Adipocyte (in vitro differentiated cells): Measurements from ENCODE around the gene DNAJC7.
"Not testable (repeated sequence)": the region's sequence is repeated elsewhere in the genome, so short reads cannot be mapped to it uniquely, and the experiment has no call there.

ENCODE experiments used
- DNase-seq: peaks from one replicate; pipeline ENCODE4 v3.0.0-alpha.2; 2015; ENCODE audit warnings: low read depth
- H3K27me3 ChIP-seq: replicated peaks from 2 replicates; pipeline ENCODE4 v1.7.0; 2013; ENCODE audit warnings: mild to moderate bottlenecking, low read length, moderate library complexity; ENCODE audit not compliant: control insufficient read depth, insufficient read depth
- H3K36me3 ChIP-seq: 2 replicates; pipeline ENCODE4 v1.7.0; 2013; ENCODE audit warnings: low read length, mild to moderate bottlenecking, moderate library complexity; ENCODE audit not compliant: control insufficient read depth, insufficient read depth, severe bottlenecking
- H3K4me1 ChIP-seq: 2 replicates; pipeline ENCODE4 v1.7.0; 2013; ENCODE audit warnings: mild to moderate bottlenecking, low read length, moderate library complexity; ENCODE audit not compliant: control insufficient read depth, insufficient read depth
- H3K4me3 ChIP-seq: 2 replicates; pipeline ENCODE4 v1.7.0; 2013; ENCODE audit warnings: mild to moderate bottlenecking, low read length, moderate library complexity
- H3K9ac ChIP-seq: 2 replicates; pipeline ENCODE4 v1.7.0; 2013; ENCODE audit warnings: mild to moderate bottlenecking, low read length, moderate library complexity
- H3K9me3 ChIP-seq: 2 replicates; pipeline ENCODE4 v1.7.0; 2013; ENCODE audit warnings: mild to moderate bottlenecking, low read length, moderate library complexity; ENCODE audit not compliant: control insufficient read depth

DNAJC7 gene

DNA sequence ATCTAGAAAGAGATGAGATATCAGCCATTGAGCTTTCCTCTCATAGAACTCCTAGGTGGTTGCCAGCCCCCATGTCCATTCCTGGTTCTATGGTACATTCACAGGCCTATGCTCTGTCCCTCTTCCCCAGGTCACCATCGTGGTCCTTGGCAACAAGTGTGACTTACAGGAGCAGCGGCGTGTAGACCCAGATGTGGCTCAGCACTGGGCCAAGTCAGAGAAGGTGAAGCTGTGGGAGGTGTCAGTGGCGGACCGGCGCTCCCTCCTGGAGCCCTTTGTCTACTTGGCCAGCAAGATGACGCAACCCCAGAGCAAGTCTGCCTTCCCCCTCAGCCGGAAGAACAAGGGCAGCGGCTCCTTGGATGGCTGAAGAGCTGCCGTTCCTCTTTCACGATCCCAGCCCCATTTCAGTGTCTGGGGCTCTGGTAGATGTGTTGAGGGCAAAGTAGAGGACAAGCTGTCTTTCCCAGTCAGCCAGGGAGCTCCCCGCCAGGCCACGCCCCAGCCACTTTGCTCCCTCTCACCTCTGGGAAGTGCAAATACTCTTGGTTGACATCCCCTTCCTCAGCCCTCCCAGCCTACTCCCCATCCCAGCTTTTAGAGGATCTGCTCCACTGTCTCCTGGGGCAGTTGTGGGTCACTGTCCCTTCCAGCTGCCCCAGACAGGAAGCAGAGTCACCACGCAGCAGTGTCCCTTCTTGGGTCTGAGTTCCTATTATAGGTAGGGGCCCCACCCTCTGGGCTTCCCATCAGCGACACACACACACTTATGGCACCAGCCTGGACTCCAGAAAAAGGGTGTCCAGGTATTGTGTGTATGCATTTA lies 6.5 kb upstream of the DNAJC7 start:
- Histone ChIP-seq H3K4me3 (no peak overlapping the region), H3K36me3 (peaks cover 23% of the 10 kb centered on the region)
- DNase-seq, result no peak

DNA sequence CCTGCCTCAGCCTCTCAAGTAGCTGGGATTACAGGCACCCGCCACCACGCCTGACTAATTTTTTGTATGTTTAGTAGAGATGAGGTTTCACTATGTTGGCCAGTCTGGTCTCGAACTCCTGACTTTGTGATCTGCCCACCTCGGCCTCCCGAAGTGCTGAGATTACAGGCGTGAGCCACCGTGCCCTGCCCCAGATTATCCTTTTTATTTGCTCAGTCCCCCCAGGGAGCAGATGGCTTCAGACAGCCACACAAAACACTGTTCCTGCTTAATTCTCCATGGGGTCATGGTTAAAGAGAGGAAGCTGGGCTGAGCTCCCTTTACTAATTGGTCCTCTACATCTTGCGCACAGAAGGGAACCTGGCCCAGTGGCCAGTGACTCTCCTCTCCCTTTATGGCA lies 3.6 kb upstream of the DNAJC7 start:
- H3K36me3 ChIP-seq, result peaks cover 23% of the 10 kb centered on the region
- DNase-seq, H3K27me3 ChIP-seq, H3K9me3 ChIP-seq: not testable (repeated sequence)
- H3K4me1 ChIP-seq, result peaks cover 34% of the 10 kb centered on the region
- H3K9ac ChIP-seq, result peak overlapping the region; percentile 98
- peak overlapping the region; percentile 98 for H3K4me3 ChIP-seq

More for the DNA sequence above, 6.5 kb upstream of the DNAJC7 start:
- Histone ChIP-seq H3K4me1 (peaks cover 44% of the 10 kb centered on the region), H3K9ac (peak overlapping the region; percentile 32), H3K27me3 (peaks cover 7% of the 10 kb centered on the region), H3K9me3 (no peaks in the 10 kb centered on the region)

DNA sequence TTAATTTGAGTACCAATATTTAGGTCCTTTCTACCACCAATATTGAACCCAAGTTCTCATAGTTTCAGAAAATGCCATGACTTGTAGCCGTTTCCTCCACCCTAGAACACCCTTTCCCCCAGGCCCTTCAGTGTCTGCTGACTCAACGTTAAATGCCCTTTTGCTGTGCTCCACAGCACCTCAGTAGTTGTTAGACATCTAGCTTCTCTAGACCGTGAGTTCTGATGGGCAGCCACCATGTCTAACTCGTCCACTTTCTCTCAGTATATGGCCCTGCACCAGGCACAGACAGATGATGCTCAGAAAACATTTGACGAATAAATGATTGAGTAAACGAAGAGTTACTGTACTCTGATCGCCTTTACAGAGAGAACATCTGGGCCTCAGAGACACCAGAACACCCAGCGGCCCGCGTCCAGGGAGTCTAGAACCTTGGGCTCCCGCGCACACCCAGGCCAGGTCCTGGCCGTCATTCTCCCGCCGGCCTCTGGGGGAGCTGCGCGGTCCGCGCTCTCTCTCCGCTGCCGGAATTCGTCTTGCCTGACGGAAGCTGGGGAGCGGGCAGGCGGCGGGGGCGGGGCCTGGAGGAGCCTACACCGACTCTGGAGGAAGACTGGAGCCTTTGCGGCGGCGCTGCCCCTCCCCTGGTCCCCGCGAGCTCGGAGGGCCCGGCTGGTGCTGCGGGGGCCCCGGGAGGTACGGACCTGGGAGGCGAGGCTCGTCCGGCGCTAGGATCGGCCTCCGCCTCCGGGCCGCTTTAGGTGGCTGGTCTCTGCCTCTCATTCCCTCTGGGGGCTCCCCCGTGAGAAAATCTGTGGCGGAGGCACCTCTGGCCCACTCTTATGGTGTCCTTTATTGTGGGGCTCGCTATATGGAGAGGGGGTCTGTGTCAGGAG lies 2.5 kb upstream of the DNAJC7 start, which contains the start of gene NKIRAS2:
Gene NKIRAS2, plus strand, starts transcription at position 582 of the 896 bp plus-strand sequence. CDS start 1,488 bp downstream, outside the sequence.
- Histone ChIP-seq H3K27me3 (no peaks in the 10 kb centered on the region), H3K4me3 (peak within 1 kb of the TSS; percentile 98), H3K9ac (peak within 1 kb of the TSS; percentile 98), H3K36me3 (peaks cover 23% of the 10 kb centered on the region), H3K9me3 (no peaks in the 10 kb centered on the region), H3K4me1 (peaks cover 33% of the 10 kb centered on the region)
- peak; percentile 98 for DNase-seq

DNA sequence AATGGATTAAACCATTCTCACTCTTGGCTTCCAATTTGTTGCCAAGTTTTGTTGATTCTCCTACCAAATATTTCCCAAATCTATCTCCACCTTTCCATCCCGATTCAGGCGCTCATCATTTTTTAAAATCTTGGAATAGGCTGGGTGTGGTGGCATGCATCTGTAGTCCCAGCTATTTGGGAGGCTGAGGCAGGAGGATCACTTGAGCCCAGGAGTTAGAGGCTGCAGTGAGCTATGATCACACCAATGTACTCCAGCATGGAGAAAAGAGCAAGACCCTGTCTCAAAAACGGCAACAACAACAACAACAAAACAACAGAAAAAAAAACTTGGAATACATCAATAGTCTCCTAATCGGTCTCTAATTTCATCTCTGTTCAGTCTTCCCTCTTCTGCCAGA lies 1.7 kb upstream of the DNAJC7 start:
- peaks cover 26% of the 10 kb centered on the region for H3K4me1 ChIP-seq
- no peak overlapping the region for H3K4me3 ChIP-seq
- no peak overlapping the region for H3K9ac ChIP-seq
- no peaks in the 10 kb centered on the region for H3K9me3 ChIP-seq
- peaks cover 21% of the 10 kb centered on the region for H3K36me3 ChIP-seq
- DNase-seq, result no peak
- H3K27me3 ChIP-seq, result no peaks in the 10 kb centered on the region

DNA sequence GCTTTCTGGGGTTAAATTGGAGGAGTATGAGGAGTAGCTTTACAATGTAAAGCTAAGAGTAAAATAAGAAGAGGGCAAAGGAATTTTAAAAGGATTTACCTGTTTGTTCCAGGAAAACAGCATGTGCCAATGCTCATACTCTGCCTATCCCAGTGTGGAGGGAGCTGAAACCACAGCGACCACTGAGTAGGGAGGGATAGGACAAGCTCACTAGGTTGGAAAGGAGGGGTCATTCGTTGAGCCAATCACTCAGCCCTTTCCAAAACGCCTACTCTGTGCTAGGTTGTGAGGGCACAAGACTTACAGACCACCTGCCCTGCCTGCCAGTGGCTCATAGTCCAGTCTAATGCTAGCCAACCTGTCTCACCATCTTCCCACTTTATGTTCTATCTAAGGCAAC lies 1.1 kb upstream of the DNAJC7 start:
- Histone ChIP-seq H3K4me1 (peaks cover 24% of the 10 kb centered on the region), H3K9ac (peak overlapping the region; percentile 100), H3K4me3 (peak overlapping the region; percentile 99), H3K9me3 (no peaks in the 10 kb centered on the region), H3K27me3 (no peaks in the 10 kb centered on the region), H3K36me3 (peaks cover 15% of the 10 kb centered on the region)
- DNase-seq, result no peak

DNA sequence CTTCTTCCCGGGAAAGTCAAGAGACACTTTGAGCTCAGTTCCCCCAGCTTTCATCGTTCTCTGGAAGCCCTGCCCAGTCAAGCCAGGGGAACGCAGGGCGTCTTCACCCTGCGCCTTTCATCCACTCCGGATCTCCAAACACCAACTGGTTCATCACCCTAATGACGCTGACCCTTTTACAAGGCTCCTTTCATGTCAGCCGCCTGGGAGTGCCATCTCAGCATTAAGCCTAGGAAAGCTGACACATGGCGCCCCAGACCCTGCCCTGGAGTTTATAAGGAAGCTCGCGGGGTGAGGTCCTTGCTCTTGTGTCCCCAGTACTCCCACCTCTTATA lies 594 bp upstream of the DNAJC7 start:
- Histone ChIP-seq H3K9me3 (no peaks in the 10 kb centered on the region), H3K4me3 (peak overlapping the region; percentile 99), H3K4me1 (peaks cover 30% of the 10 kb centered on the region), H3K9ac (peak overlapping the region; percentile 100), H3K36me3 (peaks cover 11% of the 10 kb centered on the region), H3K27me3 (no peaks in the 10 kb centered on the region)
- DNase-seq, result no peak

DNA sequence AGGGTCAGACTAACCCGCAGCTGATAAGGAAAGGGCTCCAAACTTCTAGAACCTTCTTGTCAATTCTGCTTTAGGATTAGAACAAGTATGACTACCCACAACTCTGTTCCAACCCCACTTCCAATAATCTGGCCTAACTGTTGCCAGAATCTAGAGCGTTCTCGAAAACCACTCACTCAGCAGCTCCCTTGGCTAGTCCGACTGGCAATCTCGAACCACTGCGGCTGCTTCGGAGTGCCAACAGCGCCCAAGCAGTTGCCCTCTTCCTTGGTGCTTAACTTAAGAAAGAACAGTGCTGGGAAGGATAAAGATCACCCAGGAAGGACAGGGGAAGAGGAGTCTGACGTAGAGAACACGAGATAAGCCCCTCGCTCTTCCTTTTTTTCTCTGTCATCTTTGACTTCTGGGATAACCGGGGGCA lies 818 bp downstream of the DNAJC7 start:
- Histone ChIP-seq H3K9ac (peak overlapping the region; percentile 100), H3K4me3 (peak overlapping the region; percentile 99), H3K27me3 (no peaks in the 10 kb centered on the region), H3K36me3 (no peaks in the 10 kb centered on the region), H3K9me3 (no peaks in the 10 kb centered on the region), H3K4me1 (peaks cover 41% of the 10 kb centered on the region)
- DNase-seq, result peak; percentile 50

DNA sequence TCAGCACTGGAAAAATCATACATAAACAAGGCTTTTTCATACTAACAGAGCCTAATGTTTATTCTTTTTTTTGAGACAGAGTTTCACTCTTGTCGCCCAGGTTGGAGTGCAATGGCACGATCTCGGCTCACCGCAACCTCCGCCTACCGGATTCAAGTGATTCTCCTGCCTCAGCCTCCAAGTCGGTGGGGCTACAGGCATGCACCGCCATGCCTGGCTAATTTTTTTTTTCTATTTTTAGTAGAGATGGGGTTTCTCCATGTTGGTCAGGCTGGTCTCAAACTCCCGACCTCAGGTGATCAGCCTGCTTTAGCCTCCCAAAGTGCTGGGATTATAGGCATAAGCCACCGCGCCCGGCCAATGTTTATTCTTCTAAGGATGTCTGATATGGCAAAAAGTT lies 3.5 kb downstream of the DNAJC7 start:
- H3K4me3 ChIP-seq, DNase-seq, H3K36me3 ChIP-seq, H3K27me3 ChIP-seq, H3K9me3 ChIP-seq: not testable (repeated sequence)
- Histone ChIP-seq H3K4me1 (peaks cover 58% of the 10 kb centered on the region), H3K9ac (peak overlapping the region; percentile 41)

DNA sequence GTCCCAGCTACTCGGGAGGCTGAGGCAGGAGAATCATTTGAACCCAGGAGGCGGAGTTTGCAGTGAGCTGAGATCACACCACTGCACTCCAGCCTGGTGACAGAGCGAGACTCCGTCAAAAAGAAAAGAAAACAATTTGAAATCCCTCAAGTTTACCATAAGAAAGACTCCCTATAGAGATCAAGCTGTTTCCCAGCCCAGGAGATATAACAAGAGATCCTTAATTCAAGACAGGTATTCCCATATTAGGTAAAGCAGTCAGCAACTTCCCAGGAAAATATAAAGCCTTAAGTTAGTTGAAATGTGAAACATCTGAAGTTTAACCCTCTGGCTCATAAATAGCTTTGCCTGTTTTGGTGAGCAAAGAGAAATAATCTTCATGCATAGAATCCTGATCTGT lies 4.9 kb downstream of the DNAJC7 start:
- H3K36me3 ChIP-seq, H3K9me3 ChIP-seq, H3K4me3 ChIP-seq, DNase-seq, H3K27me3 ChIP-seq, H3K9ac ChIP-seq: not testable (repeated sequence)
- peaks cover 60% of the 10 kb centered on the region for H3K4me1 ChIP-seq

DNA sequence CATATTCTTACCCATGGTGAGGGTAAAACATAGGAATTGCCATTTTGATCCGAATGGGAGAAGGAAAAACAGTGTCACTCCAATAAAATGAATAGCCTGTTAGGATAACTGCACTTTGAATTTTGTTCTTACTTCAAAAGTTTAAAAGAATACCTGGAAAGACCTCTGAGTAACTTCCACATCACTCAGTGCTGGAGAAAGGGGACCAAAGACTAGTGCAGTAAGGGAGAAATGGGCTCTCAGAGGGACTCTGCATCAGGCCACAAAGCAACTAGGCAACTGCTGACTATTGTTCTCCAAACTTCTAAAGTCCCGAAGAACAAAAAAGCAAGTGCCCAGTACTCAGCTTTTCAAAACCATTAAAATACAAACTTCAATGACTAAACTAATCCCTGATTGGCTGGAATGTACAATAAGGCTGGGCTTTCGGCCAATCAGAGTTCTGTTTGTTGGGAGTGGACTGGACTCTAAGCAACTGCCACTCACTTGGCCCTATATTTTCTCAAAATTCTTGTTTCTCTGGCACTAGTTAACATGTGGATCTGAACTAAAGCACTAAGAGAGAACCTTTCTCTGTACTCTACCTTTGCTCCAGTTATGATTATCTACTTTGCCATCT lies 6.2 kb downstream of the DNAJC7 start:
- H3K4me3 ChIP-seq, result no peak overlapping the region
- DNase-seq, result peak; percentile 36
- no peak overlapping the region for H3K9ac ChIP-seq
- H3K27me3 ChIP-seq, result no peaks in the 10 kb centered on the region
- H3K4me1 ChIP-seq, result peaks cover 65% of the 10 kb centered on the region
- no peaks in the 10 kb centered on the region for H3K9me3 ChIP-seq
- H3K36me3 ChIP-seq, result no peaks in the 10 kb centered on the region

DNA sequence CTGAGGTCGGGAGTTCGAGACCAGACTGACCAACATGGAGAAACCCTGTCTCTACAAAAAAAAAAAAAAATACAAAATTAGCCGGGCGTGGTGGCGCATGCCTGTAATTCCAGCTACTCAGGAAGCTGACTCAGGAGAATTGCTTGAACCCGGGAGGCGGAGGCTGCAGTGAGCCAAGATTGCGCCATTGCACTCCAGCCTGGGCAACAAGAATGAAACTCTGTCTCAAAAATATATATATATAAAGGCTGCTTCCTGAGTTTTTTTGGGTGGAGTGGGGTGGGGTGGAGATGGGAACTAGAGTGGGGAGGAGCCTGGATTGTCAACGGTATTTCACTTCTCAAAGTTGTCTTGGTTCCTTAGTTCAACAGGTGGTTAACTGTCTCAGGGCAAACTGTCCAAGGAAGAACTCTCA lies 7.0 kb downstream of the DNAJC7 start:
- not testable (repeated sequence) for H3K27me3 ChIP-seq, H3K9ac ChIP-seq, H3K36me3 ChIP-seq, DNase-seq, H3K9me3 ChIP-seq
- peak overlapping the region; percentile 56 for H3K4me3 ChIP-seq
- H3K4me1 ChIP-seq, result peaks cover 63% of the 10 kb centered on the region
